Tibial nerve (tissue), 4 donors: ENCODE results near the gene DMTF1.

Experiments
- CTCF ChIP-seq, 5 experiments: fragments of 200-600 bp in 3 of 5; fragments of 450-650 bp in 2 of 5; sonication (generic) in 3 of 5; IDR thresholded peaks; one replicate each; pipeline ENCODE4 v1.5.1; 2016 to 2019; ENCODE audit warnings: antibody characterized with exemption in 5 of 5, mild to moderate bottlenecking in 3 of 5, moderate library complexity in 2 of 5
- EP300 ChIP-seq, 2 donors: sonication (generic); formaldehyde crosslinking; IDR thresholded peaks; one replicate each; pipeline ENCODE4 v1.6.1; 2017; ENCODE audit warnings: antibody characterized with exemption in 2 of 2, mild to moderate bottlenecking in 1 of 2
- POLR2A ChIP-seq, 2 donors: fragments of 450-650 bp; IDR thresholded peaks; one replicate each; pipeline ENCODE4 v1.6.1; 2017; ENCODE audit warnings: antibody characterized with exemption in 2 of 2, mild to moderate bottlenecking in 2 of 2, moderate library complexity in 2 of 2

- TF ChIP-seq CTCF (IDR thresholded peaks at IDR 0.05) (no peak), EP300 (IDR thresholded peaks at IDR 0.05) (no peak), POLR2A (IDR thresholded peaks at IDR 0.05) (no peak)
Observed at GRCh38 chr7:87193912-87194311, 41.7 kb downstream of the DMTF1 start.
